Neural progenitor cell (in vitro differentiated cells): ENCODE data around the gene HNRNPDL.

Source experiments
- EZH2phosphoT487 ChIP-seq: fragments of 200-600 bp; sonication (generic); IDR thresholded peaks from 2 replicates; pipeline ENCODE4 v1.6.1; 2017; ENCODE audit warnings: antibody characterized with exemption
- TF ChIP-seq, protein P1 (sequence below): fragments of 200-600 bp; sonication (generic); IDR thresholded peaks from 2 replicates; pipeline ENCODE4 v1.5.1; 2017; ENCODE audit warnings: antibody characterized with exemption, mild to moderate bottlenecking

DNA sequence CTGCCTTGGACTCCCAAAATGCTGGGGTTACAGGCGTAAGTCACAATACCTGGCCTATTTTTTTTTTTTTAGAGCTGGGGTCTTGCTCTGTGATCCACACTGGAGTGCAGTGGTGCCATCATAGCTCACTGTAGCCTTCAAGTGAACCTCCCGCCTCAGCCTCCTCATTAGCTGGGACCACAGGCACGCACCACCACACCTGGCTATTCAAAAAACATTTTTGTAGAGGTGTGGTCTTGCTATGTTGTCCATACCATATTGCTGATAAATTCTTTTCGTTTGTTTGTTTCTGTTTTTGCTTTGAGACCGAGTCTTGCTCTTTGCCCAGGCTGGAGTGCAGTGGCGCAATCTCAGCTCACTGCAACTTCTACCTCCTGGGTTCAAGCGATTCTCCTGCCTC is 21.8 kb upstream of the HNRNPDL start:
- TF ChIP-seq, protein P1, sequence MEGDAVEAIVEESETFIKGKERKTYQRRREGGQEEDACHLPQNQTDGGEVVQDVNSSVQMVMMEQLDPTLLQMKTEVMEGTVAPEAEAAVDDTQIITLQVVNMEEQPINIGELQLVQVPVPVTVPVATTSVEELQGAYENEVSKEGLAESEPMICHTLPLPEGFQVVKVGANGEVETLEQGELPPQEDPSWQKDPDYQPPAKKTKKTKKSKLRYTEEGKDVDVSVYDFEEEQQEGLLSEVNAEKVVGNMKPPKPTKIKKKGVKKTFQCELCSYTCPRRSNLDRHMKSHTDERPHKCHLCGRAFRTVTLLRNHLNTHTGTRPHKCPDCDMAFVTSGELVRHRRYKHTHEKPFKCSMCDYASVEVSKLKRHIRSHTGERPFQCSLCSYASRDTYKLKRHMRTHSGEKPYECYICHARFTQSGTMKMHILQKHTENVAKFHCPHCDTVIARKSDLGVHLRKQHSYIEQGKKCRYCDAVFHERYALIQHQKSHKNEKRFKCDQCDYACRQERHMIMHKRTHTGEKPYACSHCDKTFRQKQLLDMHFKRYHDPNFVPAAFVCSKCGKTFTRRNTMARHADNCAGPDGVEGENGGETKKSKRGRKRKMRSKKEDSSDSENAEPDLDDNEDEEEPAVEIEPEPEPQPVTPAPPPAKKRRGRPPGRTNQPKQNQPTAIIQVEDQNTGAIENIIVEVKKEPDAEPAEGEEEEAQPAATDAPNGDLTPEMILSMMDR = no peak
- no peak for TF ChIP-seq EZH2phosphoT487
